GM10266 (cell line): ENCODE data around the gene CHMP6.

ENCODE experiments used
- DNase-seq: peaks from one replicate; pipeline ENCODE4 v3.0.0; 2012; ENCODE audit errors: extremely low spot score
- TF ChIP-seq, protein P1 (sequence below): IDR thresholded peaks from 2 replicates; pipeline ENCODE4 v1.5.1; 2012; ENCODE audit warnings: mild to moderate bottlenecking, low read depth; ENCODE audit not compliant: control insufficient read depth, insufficient read depth; ENCODE audit errors: missing control alignments

The CHMP6 gene

DNA sequence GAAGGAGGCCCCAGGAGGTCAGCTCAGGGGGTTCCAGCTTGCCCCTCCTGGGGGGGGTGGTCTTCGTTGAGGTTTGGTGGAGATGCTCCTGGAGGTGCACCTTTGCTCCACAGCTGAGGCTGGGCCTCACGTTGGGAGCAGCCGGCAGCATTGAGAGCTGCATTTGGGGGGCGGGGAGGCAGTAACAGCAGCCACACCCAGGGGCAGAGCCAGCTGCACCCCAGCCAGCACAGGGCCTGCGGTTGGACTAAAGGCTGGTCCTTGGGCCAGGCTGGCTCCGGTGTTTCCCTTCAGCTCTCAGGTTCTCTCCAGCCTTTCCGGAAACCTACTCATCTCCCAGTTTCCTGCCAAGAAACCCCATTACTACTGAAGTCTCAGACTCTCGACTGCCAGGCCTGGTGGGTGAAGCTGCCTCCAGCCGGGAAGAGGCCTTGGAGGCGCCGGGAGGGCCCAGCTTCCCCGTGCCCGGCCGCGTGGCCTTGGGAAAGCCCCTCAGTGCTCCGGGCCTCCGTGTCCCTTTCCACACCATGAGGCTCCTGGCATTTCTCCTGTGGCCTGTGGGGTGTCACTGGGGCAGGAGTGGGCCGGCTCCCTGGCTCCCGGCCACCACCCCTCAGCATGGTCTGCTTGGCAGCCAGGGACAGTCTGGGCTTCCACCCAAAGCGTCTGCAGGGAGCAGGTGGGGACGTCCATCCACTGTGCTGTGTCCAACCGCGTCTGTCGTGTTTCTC is 29.3 kb downstream of the CHMP6 start:
- TF ChIP-seq, protein P1, sequence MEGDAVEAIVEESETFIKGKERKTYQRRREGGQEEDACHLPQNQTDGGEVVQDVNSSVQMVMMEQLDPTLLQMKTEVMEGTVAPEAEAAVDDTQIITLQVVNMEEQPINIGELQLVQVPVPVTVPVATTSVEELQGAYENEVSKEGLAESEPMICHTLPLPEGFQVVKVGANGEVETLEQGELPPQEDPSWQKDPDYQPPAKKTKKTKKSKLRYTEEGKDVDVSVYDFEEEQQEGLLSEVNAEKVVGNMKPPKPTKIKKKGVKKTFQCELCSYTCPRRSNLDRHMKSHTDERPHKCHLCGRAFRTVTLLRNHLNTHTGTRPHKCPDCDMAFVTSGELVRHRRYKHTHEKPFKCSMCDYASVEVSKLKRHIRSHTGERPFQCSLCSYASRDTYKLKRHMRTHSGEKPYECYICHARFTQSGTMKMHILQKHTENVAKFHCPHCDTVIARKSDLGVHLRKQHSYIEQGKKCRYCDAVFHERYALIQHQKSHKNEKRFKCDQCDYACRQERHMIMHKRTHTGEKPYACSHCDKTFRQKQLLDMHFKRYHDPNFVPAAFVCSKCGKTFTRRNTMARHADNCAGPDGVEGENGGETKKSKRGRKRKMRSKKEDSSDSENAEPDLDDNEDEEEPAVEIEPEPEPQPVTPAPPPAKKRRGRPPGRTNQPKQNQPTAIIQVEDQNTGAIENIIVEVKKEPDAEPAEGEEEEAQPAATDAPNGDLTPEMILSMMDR, result no peak
- no peak for DNase-seq

DNA sequence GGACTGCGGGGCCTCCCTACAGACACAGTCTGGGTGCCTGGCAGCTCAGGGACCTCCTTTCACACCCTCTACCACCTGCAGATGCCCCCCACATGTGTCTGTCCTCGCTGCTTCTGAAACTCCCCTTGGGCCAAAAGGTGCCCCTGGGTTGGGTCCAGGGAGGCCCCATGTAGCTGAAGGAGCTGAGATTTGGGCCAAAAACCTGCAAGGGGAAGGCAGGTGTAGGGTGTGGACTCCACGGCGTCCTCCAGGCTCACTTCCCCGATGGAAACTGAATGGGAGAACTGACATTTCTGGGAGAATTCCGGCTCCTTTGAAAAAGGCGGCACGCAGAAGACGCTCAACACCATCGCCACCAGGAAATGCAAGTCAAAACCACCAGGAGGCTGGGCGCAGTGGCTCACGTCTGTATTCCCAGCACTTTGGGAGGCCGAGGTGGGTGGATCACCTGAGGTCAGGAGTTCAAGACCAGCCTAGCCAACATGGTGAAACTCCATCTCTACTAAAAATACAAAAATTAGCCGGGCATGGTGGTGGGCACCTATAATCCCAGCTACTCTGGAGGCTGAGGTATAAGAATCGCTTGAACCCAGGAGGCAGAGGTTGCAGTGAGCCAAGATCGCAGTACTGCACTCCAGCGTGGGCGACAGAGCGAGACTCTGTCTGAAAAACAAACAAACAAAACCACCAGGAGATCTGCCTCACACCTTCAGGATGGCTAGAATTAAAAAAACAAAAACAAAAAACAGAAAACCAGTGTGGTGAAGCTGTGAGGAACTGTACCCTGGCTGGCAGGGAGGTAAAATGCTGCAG is 30.1 kb downstream of the CHMP6 start:
- TF ChIP-seq, protein P1, result no peak
- DNase-seq, result no peak

DNA sequence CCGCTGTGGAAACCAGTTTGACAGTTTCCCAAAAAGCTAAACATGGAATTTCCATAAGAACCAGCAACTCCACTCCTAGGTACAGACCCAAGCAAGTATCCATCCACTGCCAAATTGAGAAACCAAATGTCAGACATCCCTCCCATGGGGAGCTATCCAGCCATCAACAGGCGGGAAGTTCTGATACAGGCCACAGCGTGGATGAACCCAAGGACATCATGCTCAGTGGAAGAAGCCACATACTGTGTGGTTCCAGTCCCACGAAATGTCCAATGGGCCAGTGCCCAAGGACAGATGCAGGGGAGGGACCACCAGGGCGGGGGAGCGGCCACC is 30.7 kb downstream of the CHMP6 start:
- TF ChIP-seq, protein P1, result no peak
- DNase-seq, result no peak

DNA sequence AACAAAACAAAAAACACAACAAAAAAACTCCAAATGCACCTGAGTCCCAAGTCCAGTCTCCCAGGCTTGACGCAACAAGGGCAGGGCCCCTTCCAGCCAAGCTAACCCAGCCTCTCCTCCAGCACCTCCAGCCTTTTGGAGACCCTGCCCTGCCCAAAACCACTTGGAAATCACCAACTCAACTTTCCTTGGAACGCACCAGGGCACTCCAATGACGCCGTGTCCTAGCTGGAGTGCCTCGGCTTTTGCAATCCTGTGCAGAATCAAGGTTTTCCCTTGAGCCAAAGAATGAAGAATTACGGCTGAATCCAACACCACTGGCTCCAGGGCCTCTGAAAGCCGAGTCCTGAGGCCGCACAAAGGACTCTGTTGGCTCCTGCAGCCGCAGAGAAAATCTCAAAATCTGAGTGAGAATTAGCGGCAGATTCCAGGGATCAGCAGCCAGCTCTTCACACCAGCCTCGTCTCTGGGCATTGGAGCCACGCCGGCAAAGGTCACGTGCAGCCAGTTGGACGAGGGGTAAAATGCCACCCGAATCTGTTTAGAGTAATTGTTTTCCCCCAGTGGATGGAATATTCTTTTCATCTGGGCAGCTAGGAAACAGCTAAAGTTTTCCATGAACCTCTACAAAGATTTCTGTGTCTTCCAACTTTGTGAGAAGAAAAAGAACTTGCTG is 33.6 kb downstream of the CHMP6 start:
- TF ChIP-seq, protein P1, result no peak
- no peak for DNase-seq

DNA sequence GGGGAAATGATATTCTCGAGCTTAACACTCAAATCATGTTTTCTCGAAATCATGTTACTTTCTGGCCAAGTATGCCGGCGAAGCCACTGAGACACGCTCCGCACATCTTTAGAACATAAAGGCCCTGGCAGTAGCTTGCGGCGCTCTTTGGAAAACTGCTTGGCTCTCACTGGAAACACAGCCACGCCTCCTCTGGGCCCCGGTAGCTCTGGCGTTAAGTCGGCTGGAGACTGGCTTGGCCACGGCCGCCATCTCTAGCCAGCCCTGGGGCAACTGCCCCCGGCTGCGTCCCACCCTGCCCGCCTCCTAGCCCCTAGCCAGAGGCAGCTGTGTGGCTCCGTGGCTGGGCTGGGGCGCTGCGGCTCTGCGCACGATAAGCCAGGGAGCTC is 34.1 kb downstream of the CHMP6 start:
- TF ChIP-seq, protein P1, result no peak

DNA sequence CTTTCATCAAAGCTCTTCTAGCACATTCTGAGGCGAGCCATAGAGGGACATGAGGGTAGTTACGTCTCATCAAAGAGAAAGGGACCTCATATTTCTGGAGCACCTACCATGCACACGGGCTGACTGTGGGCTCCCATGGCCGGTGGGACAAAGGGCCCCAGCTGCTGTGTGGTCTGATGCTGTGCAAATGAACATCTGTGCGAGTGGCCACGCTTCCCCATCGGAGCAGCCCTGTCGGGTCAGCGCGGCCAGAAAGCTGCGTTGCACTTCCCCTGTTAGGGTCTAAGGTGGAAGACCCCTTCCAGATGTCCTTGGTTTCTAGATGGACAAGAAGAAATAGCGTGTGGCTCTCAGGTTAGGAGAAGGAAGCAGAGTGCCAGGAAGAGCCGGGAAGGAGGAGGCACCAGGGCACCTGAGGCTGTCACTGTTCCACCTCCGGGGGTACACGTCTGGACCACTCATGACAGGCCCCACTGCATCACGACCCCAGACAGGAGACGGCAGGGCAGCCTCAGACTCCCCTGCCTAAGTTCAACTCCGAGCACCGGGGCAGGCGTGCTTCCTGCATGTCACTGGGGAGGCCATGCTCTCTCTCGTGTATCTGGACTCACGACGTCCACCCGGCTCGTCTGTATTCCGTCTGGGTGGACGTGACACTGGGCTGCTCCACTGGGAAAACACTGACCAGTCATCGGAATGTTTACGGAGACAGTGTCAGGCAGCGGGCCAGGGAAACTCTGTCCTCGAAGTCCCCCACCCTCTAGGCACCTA is 34.8 kb downstream of the CHMP6 start:
- no peak for DNase-seq
- TF ChIP-seq, protein P1, result no peak

More for the DNA sequence above, 34.1 kb downstream of the CHMP6 start:
- no peak for DNase-seq
